Dedifferentiated amniotic fluid mesenchymal stem cell (primary cell): ENCODE results near the gene HOXD11.
A peak's percentile ranks its signal among the peaks of the same experiment; 100 is the strongest.

Experiments used
- DNase-seq: peaks from one replicate; pipeline ENCODE4 v3.0.0-alpha.2; 2016; ENCODE audit errors: extremely low spot score

Gene HOXD11

DNA sequence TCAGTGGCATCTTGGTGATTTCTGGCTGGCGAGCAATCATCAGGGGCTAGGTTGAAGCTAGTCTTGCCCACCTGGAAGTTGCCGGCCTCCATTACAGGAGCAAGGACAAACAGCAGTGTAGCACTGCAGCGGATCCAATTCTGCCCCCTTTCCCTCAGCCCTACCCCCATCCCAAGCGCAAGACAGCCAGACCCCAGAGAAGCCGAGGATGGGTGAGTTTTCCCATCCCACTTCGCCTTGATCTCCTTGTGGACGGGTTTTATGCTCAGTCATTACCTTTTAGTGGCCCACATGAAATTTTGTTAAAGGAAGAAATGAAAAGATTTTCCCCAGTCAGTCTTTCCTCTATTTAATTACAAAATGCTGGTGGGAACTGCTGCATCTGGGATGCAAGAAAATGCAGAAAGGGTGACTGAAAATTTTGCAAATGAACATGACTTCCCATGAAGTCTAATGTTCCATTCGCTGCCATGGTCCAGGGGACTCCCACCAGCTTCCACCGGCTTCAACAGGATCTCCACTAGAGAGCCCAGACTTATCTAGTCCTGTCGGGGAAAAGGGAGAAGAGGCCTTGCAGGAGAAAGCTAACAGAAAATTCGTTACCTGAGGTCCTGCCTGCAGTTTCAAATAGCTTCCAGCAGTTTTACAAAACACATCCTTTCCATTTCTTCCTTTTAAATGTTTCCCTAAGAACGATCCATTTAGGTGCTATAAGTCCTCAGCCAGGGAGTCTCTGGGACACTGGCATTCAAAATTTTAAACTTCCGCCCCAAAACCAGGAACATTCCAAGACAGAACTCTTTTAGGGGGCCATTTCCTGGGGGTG, 13.5 kb downstream of the HOXD11 start:
- no peak for DNase-seq

DNA sequence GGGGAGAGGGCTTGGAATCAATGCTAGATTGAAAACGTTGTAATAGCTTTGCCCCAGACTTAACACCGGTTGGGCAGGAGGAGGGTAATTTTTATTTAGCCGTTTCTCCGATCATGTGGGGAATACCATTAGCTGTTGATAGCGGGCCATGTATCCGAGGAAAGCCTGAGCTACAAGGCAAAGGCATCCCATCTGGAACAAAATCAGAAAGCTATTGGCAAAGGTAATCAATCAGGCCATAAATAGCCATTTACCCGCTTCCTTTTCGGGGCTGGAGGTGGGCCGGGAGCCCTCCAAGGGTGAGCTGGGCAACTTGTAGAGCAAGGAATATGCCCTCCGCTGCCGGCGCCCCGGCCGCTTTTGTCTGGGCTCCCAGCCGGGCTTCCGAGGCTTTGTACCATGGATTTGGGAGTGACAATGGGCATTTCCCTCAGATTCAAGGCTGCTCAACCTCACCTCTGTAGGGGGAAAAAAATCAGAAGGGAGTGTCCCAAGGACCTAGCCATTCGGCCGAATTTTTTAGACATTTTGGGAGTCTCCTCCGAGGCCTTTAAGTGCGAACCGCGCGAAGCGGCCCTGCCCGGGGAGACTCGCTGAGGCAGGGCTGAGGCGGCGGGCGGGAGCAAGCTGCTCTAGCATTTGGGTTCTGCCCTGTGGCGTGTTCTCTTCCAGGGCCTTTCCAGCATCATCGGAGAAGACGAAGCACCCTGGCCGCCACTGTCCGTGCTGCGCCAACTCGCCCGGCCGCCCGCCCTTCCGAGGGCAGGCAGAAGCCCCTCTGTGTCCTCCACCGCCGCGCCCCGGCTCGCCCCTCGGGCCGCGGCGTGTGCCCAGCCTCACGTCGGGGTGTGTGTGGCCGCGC, 14.3 kb downstream of the HOXD11 start:
- DNase-seq, result no peak

- no peak for DNase-seq
Measured at GRCh38 chr2:176122052-176122682, 15.1 kb downstream of the HOXD11 start.

DNA sequence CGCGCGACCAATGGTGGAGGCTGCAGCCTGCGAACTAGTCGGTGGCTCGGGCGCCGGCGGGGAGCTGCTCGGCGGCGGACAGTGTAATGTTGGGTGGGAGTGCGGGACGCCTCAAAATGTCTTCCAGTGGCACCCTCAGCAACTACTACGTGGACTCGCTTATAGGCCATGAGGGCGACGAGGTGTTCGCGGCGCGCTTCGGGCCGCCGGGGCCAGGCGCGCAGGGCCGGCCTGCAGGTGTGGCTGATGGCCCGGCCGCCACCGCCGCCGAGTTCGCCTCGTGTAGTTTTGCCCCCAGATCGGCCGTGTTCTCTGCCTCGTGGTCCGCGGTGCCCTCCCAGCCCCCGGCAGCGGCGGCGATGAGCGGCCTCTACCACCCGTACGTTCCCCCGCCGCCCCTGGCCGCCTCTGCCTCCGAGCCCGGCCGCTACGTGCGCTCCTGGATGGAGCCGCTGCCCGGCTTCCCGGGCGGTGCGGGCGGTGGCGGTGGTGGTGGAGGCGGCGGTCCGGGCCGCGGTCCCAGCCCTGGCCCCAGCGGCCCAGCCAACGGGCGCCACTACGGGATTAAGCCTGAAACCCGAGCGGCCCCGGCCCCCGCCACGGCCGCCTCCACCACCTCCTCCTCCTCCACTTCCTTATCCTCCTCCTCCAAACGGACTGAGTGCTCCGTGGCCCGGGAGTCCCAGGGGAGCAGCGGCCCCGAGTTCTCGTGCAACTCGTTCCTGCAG, 15.8 kb downstream of the HOXD11 start, which contains the start of gene HOXD9:
HOXD9 (plus strand) TSS at position 37 of the 728 bp plus-strand sequence; CDS start at position 87, 50 bp downstream.
- DNase-seq, result no peak

DNA sequence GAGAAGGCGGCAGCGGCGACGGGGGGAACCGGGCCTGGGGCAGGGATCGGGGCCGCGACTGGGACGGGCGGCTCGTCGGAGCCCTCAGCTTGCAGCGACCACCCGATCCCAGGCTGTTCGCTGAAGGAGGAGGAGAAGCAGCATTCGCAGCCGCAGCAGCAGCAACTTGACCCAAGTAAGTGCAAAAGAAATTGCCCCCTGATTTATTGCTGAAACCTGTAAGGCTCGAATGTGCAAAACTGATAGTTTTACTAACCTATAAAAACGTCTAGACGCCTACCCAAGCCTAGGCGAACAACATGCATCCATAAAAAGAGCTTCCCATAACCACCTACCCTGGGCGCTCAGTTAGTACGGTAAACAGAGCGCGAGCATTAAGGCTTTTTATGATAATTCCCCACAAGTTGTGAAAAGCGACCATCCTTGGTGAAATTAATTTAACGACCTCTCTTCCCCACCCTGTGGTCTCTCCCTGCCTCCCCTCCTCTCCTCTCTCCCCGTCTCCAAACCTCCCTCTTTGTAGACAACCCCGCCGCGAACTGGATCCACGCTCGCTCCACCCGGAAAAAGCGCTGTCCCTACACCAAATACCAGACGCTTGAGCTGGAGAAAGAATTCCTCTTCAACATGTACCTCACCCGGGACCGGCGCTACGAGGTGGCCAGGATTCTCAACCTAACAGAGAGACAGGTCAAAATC, 16.5 kb downstream of the HOXD11 start:
- DNase-seq, result no peak

GRCh38 chr2:176124110-176124946, 17.2 kb downstream of the HOXD11 start:
- DNase-seq, result no peak

GRCh38 chr2:176124947-176125771, 18.1 kb downstream of the HOXD11 start:
- DNase-seq, result no peak

GRCh38 chr2:176125772-176126054, 18.6 kb downstream of the HOXD11 start:
- no peak for DNase-seq

- peak; percentile 52 for DNase-seq
Measured at GRCh38 chr2:176126929-176127773, 20.1 kb downstream of the HOXD11 start.

GRCh38 chr2:176127774-176128072, 20.6 kb downstream of the HOXD11 start:
- DNase-seq, result no peak

- no peak for DNase-seq
Measured at GRCh38 chr2:176128172-176128981, 21.3 kb downstream of the HOXD11 start.

DNA sequence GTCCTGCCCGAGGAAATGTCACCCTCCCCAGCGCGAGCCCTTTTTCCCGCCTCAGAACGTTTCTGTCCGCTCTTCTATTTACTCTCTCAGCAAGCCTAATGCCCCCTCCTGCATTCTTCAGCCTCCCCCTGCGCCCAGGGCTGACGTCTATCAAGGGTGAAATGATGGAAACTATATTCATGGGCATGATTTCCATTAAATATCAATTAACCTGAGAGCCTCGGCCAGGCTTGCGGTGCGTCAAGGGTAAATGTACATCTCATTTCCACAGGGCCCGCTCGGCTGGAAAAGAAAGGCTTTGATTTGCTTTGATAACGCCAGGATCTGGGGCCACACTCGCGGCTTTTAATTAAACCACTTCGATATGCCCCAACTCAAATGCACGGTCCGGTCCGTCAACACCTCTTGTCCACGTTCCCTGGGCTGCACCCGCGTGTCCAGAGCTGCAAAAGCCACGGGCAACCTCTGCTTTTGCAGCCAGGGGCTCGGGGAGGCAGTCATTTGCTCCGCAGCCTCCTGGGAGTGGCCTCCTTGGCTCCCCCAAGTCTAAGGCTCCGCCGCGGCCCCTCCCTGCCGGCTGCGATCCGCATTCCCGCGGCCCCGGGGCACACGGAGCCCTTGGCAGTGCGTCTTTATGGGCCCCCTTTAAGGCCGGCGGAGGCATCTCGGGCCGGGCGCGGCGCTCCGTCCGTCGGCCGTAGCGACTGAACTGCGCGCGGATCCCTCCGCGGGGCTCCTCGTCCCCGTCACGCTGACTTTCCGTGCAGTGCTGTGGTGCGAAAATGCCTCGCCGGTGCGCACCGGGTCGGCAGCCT, 22.1 kb downstream of the HOXD11 start, which contains the start of gene HOXD8:
HOXD8 (plus strand) TSS at position 724 of the 815 bp plus-strand sequence. CDS start 662 bp downstream, outside the sequence.
- no peak for DNase-seq

GRCh38 chr2:176129813-176130146, 22.7 kb downstream of the HOXD11 start:
- DNase-seq, result no peak

DNA sequence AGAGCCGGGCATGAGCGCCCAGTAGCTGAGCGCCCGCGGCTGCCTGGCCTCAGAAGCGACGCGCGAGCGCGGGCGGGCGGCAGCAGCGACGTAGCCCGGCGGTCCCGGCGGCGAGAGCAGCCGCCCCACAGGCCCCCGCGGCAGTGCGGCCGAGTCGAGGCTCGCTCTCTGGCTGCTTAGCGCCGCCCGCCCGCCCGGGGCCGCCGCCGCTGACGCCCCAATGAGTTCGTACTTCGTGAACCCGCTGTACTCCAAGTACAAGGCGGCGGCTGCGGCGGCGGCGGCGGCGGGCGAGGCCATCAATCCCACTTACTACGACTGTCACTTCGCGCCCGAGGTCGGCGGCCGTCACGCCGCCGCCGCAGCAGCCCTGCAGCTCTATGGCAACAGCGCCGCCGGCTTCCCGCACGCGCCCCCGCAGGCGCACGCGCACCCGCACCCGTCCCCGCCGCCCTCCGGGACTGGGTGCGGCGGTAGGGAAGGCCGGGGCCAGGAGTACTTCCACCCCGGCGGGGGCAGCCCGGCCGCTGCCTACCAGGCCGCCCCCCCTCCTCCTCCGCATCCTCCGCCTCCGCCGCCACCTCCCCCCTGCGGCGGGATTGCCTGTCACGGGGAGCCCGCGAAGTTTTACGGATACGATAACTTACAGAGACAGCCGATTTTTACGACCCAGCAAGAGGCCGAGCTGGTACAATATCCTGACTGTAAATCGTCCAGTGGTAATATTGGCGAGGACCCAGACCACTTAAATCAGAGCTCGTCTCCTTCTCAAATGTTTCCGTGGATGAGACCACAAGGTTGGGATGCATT, 23.3 kb downstream of the HOXD11 start:
- no peak for DNase-seq

GRCh38 chr2:176130957-176131847, 24.1 kb downstream of the HOXD11 start:
- no peak for DNase-seq
